ENCODE data around the gene LDHAL6B. TPM values are rescaled to one million over a fixed set of nuclear protein-coding genes. Genes with fewer than 3 reads are reported as not detected.

Gene LDHAL6B
- total and polyA plus RNA-seq, 2 of the 8 experiments (the other 6 are each of a cell fraction or from before 2014, with no cell fraction given) = not detected

DNA sequence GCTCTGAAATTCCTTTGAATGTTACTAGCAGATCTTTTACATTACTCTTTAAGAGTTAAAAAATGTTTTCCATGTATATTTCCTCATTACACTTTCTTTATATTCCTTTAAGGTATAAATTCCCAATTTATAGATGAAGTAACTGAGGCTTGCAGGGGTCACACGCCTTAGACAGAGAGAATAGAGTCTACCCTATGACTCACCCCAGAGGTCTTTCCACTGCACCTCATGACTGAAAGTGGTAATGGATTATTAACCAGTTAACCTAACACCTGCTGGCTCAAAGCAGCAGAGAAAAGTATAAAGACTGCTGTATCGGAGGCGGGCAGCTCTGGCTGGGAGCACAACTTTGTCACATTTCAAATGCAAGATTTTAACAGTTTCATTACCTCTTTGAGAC is 37.7 kb downstream of the LDHAL6B start (continued):
- TF ChIP-seq MAFK (IDR thresholded peaks at IDR 0.05; ENCODE audit: low read depth, low read length) = no peak
- TF ChIP-seq SP2 (IDR thresholded peaks at IDR 0.05; ENCODE audit: low read length) = no peak
- TF ChIP-seq RXRA (IDR thresholded peaks at IDR 0.05; ENCODE audit: insufficient read depth, low read depth, low read length) = no peak
- TF ChIP-seq CHD2 (IDR thresholded peaks at IDR 0.05; ENCODE audit: low read length) = no peak

Measured in H1 (cell line).